SK-N-MC (cell line): ENCODE results near the gene SIX3.

Source experiments
- EZH2 ChIP-seq: fragments of 200-600 bp; sonication (generic); IDR thresholded peaks from one replicate; pipeline ENCODE4 v1.6.1; 2017; ENCODE audit warnings: antibody characterized with exemption
- POLR2AphosphoS5 ChIP-seq: IDR thresholded peaks from 2 replicates; pipeline ENCODE4 v1.6.1; 2012; ENCODE audit warnings: mild to moderate bottlenecking, low read depth, low read length, borderline replicate concordance

- TF ChIP-seq POLR2AphosphoS5 (no peak), EZH2 (no peak)
Measured at GRCh38 chr2:44942304-44943030, 965 bp downstream of the SIX3 start.
